Epithelial cell of proximal tubule (primary cell): ENCODE data around the gene DNAJC18. TPM values are rescaled to one million over a fixed set of nuclear protein-coding genes. Genes with fewer than 3 reads are reported as not detected.
"Not testable (repeated sequence)": the region's sequence is repeated elsewhere in the genome, so short reads cannot be mapped to it uniquely, and the experiment has no call there.

ENCODE experiments used
- DNase-seq: peaks from one replicate; pipeline ENCODE4 v3.0.0-alpha.2; 2011; ENCODE audit warnings: low read depth
- H3K4me3 ChIP-seq: 2 replicates; pipeline ENCODE4 v1.5.1; 2011; ENCODE audit warnings: low read depth, mild to moderate bottlenecking, low read length
- CTCF ChIP-seq: conservative IDR thresholded peaks from 2 replicates; pipeline ENCODE4 v1.5.1; 2012; ENCODE audit warnings: low read depth, mild to moderate bottlenecking, low read length
- total RNA-seq: library from RNA; depleted of rRNA; stranded (reverse); fragments of >200 nt; gene quantifications from 2 replicates; pipeline ENCODE4 v1.2.3, GENCODE V29; 2015

DNAJC18 gene
- total RNA-seq, 1 donor from 2014 or later = 5.9 TPM

DNA sequence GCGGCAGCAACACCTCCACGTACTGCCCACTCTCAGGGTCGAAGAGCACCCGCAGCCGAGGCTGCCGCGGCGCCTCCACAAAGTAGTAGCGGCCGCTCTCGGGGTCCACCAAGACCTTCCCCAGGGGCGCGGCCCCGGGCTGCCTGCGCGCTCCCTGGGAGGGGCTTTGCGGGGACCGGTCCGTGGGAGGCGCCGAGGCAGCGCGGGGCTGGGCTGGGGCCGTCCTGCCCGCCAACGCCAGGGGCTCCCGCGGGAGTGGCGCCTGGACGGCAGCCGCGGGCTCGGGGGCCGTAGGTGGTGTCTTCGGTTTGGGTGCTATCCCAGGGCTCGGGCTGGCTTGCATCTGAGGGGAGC is 47.0 kb downstream of the DNAJC18 start:
- no peak for DNase-seq
- TF ChIP-seq CTCF = no peak
- H3K4me3 ChIP-seq = peak overlapping the region; percentile 53

DNA sequence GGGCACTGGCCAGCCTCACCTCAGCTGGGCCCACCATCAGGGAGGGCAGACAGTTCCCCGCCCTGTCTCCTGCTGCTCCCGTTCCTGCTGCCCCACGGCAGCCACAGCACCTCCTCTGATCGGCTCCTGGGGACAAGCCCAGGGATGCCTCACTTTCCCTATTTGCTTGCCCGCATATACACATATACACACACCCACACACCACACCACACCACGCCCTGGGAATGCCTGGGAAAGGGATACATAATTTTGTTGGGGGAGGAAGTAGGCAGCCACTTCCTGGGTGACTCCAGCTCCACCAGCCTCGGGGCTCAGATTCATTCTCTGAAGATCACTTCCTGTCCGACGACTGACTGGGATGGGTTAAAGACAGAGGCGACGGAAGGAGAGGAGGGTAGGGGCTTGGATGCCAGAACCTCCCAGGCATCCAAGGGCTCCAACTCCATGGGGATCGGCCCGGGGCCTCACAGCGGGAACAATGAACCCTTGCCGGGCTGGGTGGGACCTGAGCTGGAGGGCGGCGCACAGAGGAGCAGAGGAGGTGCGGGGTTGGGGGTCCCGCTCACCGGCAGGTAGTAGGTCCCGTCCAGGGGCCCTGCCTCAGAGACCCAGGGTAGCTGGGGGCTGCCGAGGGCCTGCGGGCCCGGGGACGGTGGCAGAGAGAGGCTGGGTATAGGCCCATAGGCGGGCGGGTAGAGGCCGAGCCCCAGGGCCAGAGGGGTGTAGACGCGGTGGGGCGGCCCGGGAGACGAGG is 47.6 kb downstream of the DNAJC18 start:
- TF ChIP-seq CTCF = no peak
- no peak for DNase-seq
- H3K4me3 ChIP-seq = no peak overlapping the region

DNA sequence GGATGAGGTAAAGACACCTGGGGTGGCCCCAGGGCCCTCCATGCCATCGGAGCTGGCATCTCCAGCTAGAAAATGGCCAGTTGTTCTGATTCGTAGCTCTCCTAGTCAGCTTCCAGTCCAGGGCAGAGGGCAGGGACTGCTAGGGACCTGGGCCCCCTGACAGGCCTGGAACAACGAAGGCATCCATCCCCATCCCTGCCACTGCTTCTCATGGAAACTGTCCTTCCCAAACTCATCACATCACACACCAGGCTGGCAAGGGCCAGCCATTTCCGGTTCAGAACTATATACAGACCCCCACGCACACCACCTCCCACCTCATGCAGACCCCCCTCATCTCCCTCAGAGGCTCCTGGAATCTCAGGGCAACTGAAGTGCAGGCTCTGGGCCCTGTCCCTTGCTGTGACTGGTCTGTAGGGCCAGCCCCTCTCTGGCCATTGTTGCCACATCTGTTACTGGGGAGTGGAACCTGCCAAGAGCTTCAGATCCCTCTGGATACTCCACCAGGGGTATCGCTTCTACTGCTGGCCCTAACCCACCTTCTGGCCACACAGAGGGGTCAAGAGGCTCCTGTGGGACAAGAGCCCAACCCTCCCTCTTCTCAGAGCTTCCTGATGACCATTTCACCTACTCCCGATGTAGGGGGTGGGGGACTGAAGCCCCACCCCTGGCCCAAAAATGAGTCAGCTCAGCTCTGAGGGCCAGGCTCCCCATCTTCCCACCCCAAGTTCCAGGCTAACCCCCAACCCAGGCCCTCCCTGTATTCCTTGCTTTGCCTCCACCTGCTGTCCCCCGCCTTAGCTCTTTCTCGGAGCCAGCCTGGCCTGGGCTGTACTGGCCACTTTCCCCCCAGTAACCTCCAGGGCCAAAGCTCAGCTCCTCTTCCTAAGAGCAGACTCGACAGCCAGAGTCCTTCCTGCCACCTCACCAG is 48.4 kb downstream of the DNAJC18 start:
- DNase-seq = no peak
- no peak for TF ChIP-seq CTCF
- H3K4me3 ChIP-seq = no peak overlapping the region

DNA sequence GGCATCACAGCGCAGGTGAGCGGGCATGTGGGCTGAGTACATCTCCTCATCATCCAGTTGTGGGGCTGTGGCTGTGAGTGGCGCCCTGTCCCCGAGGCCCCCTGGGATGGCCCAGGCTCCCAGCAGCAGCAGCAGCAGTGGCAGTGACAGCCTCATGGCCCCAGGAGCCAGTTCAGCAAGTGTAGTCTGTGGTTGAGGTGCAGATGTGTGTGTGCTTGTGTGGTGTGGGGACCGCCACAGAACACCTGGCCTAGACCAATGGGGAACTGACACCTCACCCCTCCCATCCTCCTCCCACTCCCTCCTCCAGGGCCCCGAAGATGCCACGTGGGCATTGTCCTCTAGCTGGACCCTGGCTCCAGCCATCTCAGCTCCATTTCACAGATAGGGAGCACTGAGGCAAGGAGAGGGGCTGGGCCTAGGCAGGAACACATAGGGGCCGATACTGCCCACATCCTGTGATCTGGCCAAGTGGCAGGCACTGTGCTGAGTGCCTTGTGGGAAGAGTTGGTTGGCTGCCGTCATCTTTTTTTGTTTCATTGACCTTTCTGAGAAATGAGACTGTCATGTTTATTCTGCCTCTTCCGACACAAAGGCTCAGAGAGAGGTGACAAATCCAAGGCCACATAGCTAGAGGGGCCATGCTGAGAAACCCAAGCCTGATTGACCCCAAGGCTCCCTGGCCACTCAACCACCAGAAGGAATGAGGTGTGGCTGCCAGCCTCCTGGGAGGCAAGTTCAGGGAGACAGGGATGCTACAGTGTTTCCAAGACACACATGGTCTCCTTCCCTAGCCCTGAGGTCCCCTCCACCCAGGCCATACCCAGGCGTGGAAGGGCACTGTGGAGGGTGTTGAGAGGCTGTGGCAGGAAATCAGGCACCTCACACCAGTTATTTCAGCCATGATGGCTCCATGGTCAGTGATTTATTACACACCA is 49.4 kb downstream of the DNAJC18 start, which contains the start of gene MZB1:
Gene MZB1 (minus strand): TSS at position 213 of the 938 bp plus-strand sequence. CDS start 57 bp downstream, at position 156.
- peak within 1 kb of the TSS; percentile 55 for H3K4me3 ChIP-seq
- TF ChIP-seq CTCF = no peak
- no peak for DNase-seq

GRCh38 chr5:139388198-139388821 is 51.0 kb downstream of the DNAJC18 start:
- TF ChIP-seq CTCF = no peak
- H3K4me3 ChIP-seq = peak overlapping the region; percentile 55
- DNase-seq = no peak

- no peak overlapping the region for H3K4me3 ChIP-seq
- no peak for TF ChIP-seq CTCF
- DNase-seq = no peak
Observed at GRCh38 chr5:139387611-139388197, 51.6 kb downstream of the DNAJC18 start.

DNA sequence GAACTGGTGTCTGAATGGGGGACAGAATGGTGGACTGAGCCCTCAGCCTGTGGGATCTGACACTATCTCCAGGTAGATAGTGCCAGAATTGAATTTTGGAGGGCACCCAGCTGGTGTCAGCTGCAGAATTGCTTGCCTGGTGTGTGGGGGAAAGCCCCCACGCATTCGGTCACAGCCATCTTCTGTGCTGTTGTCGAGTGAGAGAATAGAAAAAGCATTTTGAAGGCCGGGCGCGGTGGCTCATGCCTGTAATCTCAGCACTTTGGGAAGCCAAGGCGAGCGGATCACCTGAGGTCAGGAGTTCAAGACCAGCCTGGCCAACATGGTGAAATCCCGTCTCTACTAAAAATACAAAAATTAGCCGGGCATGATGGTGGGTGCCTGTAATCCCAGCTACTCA is 52.4 kb downstream of the DNAJC18 start:
- DNase-seq, H3K4me3 ChIP-seq: not testable (repeated sequence)
